Activated T-cell treated with anti-CD3 and anti-CD28 coated beads, Interleukin-2, amount 50 U/mL, for 4 hours (primary cell): Measurements from ENCODE around the gene EIF2A. TPM values are rescaled to one million over a fixed set of nuclear protein-coding genes. Genes with fewer than 3 reads are reported as not detected.

Source experiments
- ATAC-seq, 2 donors: fragments of 200-7000 bp; cut with Tn5 transposase; one replicate each; pipeline ENCODE4 v1.10.0; 2021
- DNase-seq: peaks from one replicate; pipeline ENCODE4 v3.0.0-alpha.2; 2020
- H3K27me3 Mint-ChIP-seq: one replicate; pipeline ENCODE4 v1.8.0; 2021; ENCODE audit warnings: low read depth, mixed read lengths
- H3K36me3 Mint-ChIP-seq: one replicate; pipeline ENCODE4 v1.8.0; 2022; ENCODE audit warnings: mixed read lengths; ENCODE audit not compliant: insufficient read depth
- H3K4me1 Mint-ChIP-seq: one replicate; pipeline ENCODE4 v1.8.0; 2021; ENCODE audit warnings: low read depth, mixed read lengths
- H3K4me3 Mint-ChIP-seq: one replicate; pipeline ENCODE4 v1.8.0; 2021; ENCODE audit warnings: mild to moderate bottlenecking, moderate library complexity, mixed read lengths
- H3K9me3 Mint-ChIP-seq: one replicate; pipeline ENCODE4 v1.8.0; 2021; ENCODE audit warnings: mixed read lengths
- total RNA-seq, 3 donors: library from RNA; stranded (reverse); gene quantifications; one replicate each; pipeline ENCODE4 v1.2.1, GENCODE V29; 2021

Gene EIF2A
- total RNA-seq, 3 donors from 2014 or later, result 163 to 180 (median 163) TPM

GRCh38 chr3:150626148-150626930 lies 79.8 kb downstream of the EIF2A start:
- no peak for DNase-seq
- Mint-ChIP-seq H3K4me3 (no peak overlapping the region), H3K27me3 (no peaks in the 10 kb centered on the region), H3K9me3 (no peaks in the 10 kb centered on the region), H3K36me3 (peaks cover 47% of the 10 kb centered on the region), H3K4me1 (peaks cover 15% of the 10 kb centered on the region)
- no peak for ATAC-seq

DNA sequence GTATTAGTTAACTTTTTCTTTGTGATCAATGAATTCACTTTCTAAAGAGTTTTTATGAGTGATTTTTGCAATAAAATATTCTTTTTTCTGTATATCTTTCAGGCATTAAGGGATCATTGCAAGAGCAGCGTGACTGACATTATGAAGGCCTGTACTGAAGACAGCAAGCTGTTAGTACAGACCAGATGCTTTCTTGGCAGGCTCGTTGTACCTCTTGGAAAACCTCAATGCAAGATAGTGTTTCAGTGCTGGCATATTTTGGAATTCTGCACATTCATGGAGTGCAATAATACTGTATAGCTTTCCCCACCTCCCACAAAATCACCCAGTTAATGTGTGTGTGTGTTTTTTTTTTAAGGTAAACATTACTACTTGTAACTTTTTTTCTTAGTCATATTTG lies 81.0 kb downstream of the EIF2A start:
- no peak for DNase-seq
- Mint-ChIP-seq H3K36me3 (peaks cover 45% of the 10 kb centered on the region), H3K9me3 (no peaks in the 10 kb centered on the region), H3K4me1 (peaks cover 6% of the 10 kb centered on the region), H3K27me3 (no peaks in the 10 kb centered on the region), H3K4me3 (no peak overlapping the region)
- ATAC-seq, result no peak

DNA sequence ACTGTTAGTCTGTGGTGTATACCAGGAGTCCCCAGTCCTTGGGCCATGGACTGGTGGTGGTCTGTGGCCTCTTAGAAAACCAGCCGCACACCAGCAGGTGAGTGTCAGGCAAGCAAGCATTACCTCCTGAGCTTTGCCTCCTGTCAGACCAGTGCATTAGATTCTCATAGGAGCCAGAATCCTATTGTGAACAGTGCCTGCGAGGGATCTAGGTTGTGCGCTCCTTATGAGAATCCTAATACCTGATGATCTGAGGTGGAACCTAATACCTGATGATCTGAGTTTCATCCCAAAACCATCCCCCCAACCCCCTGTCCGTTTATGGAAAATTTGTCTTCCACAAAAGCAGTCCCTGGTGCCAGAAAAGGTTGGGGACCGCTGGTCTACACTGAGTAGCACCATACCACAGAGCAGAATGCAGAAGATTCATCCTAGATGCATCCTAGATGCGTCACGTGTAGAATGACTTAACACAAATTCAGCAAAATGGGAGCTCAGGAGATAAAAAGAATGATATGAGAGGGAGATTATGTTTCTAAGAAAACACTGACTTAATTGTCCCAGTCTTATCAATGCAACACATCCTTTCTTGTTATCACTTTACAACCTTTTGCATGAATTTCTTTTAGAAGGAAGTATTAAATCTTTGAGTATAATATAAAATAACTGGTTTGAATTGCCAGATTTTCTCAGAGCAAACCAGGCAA lies 85.1 kb downstream of the EIF2A start:
- H3K9me3 Mint-ChIP-seq, result no peaks in the 10 kb centered on the region
- no peak overlapping the region for H3K4me3 Mint-ChIP-seq
- DNase-seq, result no peak
- peaks cover 29% of the 10 kb centered on the region for H3K4me1 Mint-ChIP-seq
- ATAC-seq, result no peak
- no peaks in the 10 kb centered on the region for H3K27me3 Mint-ChIP-seq
- H3K36me3 Mint-ChIP-seq, result peaks cover 23% of the 10 kb centered on the region

DNA sequence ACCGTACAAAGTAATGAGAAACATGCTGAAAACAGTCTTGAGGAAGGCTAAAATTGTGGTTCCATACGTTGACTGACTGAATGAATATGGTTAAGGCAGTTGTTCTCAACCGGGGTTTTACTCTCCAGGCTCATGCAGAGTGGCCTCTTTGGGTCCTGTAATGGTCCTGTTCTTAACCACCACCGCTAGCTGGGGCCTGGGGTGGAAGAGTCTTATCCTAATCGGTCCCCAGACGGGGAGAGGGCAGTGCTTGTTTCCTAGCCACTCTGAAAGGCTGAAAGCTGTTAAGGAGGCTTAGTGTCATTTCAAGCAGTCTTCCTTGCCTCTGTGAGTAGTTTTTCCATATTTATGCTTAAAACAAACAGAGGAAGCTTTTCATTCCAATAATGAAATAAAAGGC lies 88.5 kb downstream of the EIF2A start:
- ATAC-seq (peak in 1 of 2 donors; percentile 48), DNase-seq (no peak)
- H3K27me3 Mint-ChIP-seq, result no peaks in the 10 kb centered on the region
- H3K4me1 Mint-ChIP-seq, result peaks cover 33% of the 10 kb centered on the region
- H3K36me3 Mint-ChIP-seq, result peaks cover 3% of the 10 kb centered on the region
- no peaks in the 10 kb centered on the region for H3K9me3 Mint-ChIP-seq
- H3K4me3 Mint-ChIP-seq, result peak overlapping the region; percentile 0

GRCh38 chr3:150635526-150635925 lies 88.9 kb downstream of the EIF2A start:
- DNase-seq (no peak), ATAC-seq (peak; percentile 40 to 52)
- Mint-ChIP-seq H3K4me1 (peaks cover 33% of the 10 kb centered on the region), H3K36me3 (peaks cover 1% of the 10 kb centered on the region), H3K27me3 (no peaks in the 10 kb centered on the region), H3K9me3 (no peaks in the 10 kb centered on the region), H3K4me3 (peak overlapping the region; percentile 0)

Other genes with a start within 250 kb of the EIF2A start
- 10 to 100 TPM; 19.5 to 20.9 (median 20.6) TPM for gene TSC22D2, start 138.5 kb upstream of the EIF2A start, total RNA-seq
- 100 to 1,000 TPM; 161 to 166 (median 165) TPM for gene SERP1, start 291 bp upstream of the EIF2A start, total RNA-seq
- 100 to 1,000 TPM; 158 to 164 (median 162) TPM for gene SELENOT, start 56.5 kb downstream of the EIF2A start, total RNA-seq
- gene ERICH6, start 157.1 kb downstream of the EIF2A start, total RNA-seq, result not detected
- gene SIAH2, start 216.4 kb downstream of the EIF2A start, total RNA-seq, result 100 to 1,000 TPM; 136 to 146 (median 141) TPM